HepG2 (cell line): Measurements from ENCODE around the gene LRRC4. TPM values are rescaled to one million over a fixed set of nuclear protein-coding genes. Genes with fewer than 3 reads are reported as not detected.

Source experiments
- ATAC-seq: fragments of 200-7000 bp; cut with Tn5 transposase; 3 replicates; pipeline ENCODE4 v1.9.1; 2020; ENCODE audit warnings: mild to moderate bottlenecking, moderate library complexity
- BruUV-seq: library from RNA; stranded (reverse); fragments of 400-500 nt; replicated peaks from 2 replicates; lab custom pipeline; 2021; lab: Mats Ljungman, UMichigan
- CTCF ChIA-PET: fragments of 300-600 bp; formaldehyde crosslinking; extraction: SDS; loops from one replicate; lab custom pipeline; 2021; ENCODE audit warnings: low total read pairs, inconsistent platforms, low intra/inter-chr PET ratio; lab: Yijun Ruan, JAX
- POLR2A ChIA-PET: fragments of 350-600 bp; sonication (Branson Sonifier 250); formaldehyde crosslinking; loops from one replicate; lab custom pipeline; 2020; ENCODE audit warnings: antibody characterized with exemption, inconsistent platforms; lab: Yijun Ruan, JAX
- DNase-seq: peaks from one replicate; pipeline ENCODE4 v3.0.0-alpha.2; 2015; ENCODE audit warnings: low spot score
- FAIRE-seq: peaks from 3 replicates; lab custom pipeline; 2011; peaks lifted over from hg19 to GRCh38; lab: Jason Lieb, UNC
- H2AFZ ChIP-seq: one replicate; pipeline ENCODE4 v1.6.1; 2011; ENCODE audit warnings: low read length, inconsistent platforms
- H3K27ac ChIP-seq: fragments of 300-600 bp; 3 replicates; pipeline ENCODE4 v1.8.0; 2011; ENCODE audit warnings: mixed run types, mild to moderate bottlenecking, mixed read lengths, low read length, inconsistent platforms; ENCODE audit not compliant: insufficient read depth; ENCODE audit errors: extremely low read length
- H3K27me3 ChIP-seq, 2 experiments: fragments of 200-600 bp in 1 of 2; 2 replicates in 1 of 2; 3 replicates in 1 of 2; pipeline versions ENCODE4 v1.6.0 to v1.8.0; 2011; ENCODE audit warnings: low read length in 2 of 2, mild to moderate bottlenecking in 2 of 2, moderate library complexity in 2 of 2, inconsistent platforms in 1 of 2; ENCODE audit not compliant: insufficient read depth in 2 of 2, control insufficient read depth in 1 of 2
- H3K36me3 ChIP-seq, 2 experiments: fragments of 200-600 bp in 1 of 2; replicated peaks in 1 of 2; 2 replicates in 1 of 2; 3 replicates in 1 of 2; pipeline versions ENCODE4 v1.5.1 to v1.8.0; 2011; ENCODE audit warnings: low read length in 2 of 2, inconsistent platforms in 1 of 2; ENCODE audit not compliant: insufficient read depth in 2 of 2, control insufficient read depth in 1 of 2
- H3K4me1 ChIP-seq: 2 replicates; pipeline ENCODE4 v1.5.1; 2012; ENCODE audit warnings: low read length, inconsistent platforms; ENCODE audit not compliant: insufficient read depth
- H3K4me2 ChIP-seq: 2 replicates; pipeline ENCODE4 v1.6.0; 2011; ENCODE audit warnings: low read depth, low read length, inconsistent platforms
- H3K4me3 ChIP-seq, 3 experiments: fragments of 200-600 bp in 1 of 3; sonication (generic), shearing (Covaris generic) in 1 of 3; replicated peaks in 1 of 3; 2 replicates each; pipeline ENCODE4 v1.5.1; 2011 to 2016; ENCODE audit warnings: low read length in 3 of 3, inconsistent platforms in 2 of 3, low read depth in 2 of 3, mild to moderate bottlenecking in 2 of 3, control low read depth in 1 of 3, mixed read lengths in 1 of 3; ENCODE audit not compliant: insufficient read depth in 1 of 3
- H3K79me2 ChIP-seq: one replicate; pipeline ENCODE4 v1.6.1; 2011; ENCODE audit warnings: low read length, inconsistent platforms; ENCODE audit not compliant: insufficient read depth
- H3K9ac ChIP-seq: 2 replicates; pipeline ENCODE4 v1.6.0; 2011; ENCODE audit warnings: mild to moderate bottlenecking, low read depth, low read length, inconsistent platforms; ENCODE audit not compliant: insufficient read depth
- H3K9me3 ChIP-seq: 2 replicates; pipeline ENCODE4 v1.5.1; 2012; ENCODE audit warnings: mild to moderate bottlenecking, low read length
- H4K20me1 ChIP-seq: 2 replicates; pipeline ENCODE4 v1.6.0; 2011; ENCODE audit warnings: inconsistent platforms, mild to moderate bottlenecking, low read length, moderate library complexity; ENCODE audit not compliant: insufficient read depth
- NBN ChIP-seq: fragments of 450-650 bp; conservative IDR thresholded peaks from 2 replicates; pipeline ENCODE4 v1.6.1; 2017
- STAG1 ChIP-seq: sonication (generic); formaldehyde crosslinking; IDR thresholded peaks from 2 replicates; pipeline ENCODE4 v1.4.0; 2020; ENCODE audit warnings: missing genetic modification reagents
- TARDBP ChIP-seq: sonication (generic); formaldehyde crosslinking; IDR thresholded peaks from 2 replicates; pipeline ENCODE4 v1.8.0; 2022; ENCODE audit warnings: mild to moderate bottlenecking, missing genetic modification reagents
- ZNF34 ChIP-seq: sonication (generic); formaldehyde crosslinking; IDR thresholded peaks from 2 replicates; pipeline ENCODE4 v1.4.0; 2020; ENCODE audit warnings: mild to moderate bottlenecking, missing genetic modification reagents, borderline replicate concordance
- WGBS: methylation state at CpG from one replicate; pipeline ENCODE4 v1.1.6; 2017; ENCODE audit warnings: low lambda C conversion rate; 5-methylcytosine and 5-hydroxymethylcytosine counted together
- in situ Hi-C: cut with HindIII; loops from 2 replicates; pipeline ENCODE4 v1.10.0; 2017; ENCODE audit warnings: low pct_unique_long_range_greater_than_20kb; ENCODE audit not compliant: extremely low pct_ligation_motif_present
- intact Hi-C: fragments of 100-400 bp; cut with micrococcal nuclease; formaldehyde crosslinking; loops from one replicate; pipeline ENCODE4 v1.10.0; 2022; ENCODE audit not compliant: unreplicated experiment
- polyA plus RNA-seq, 8 experiments: library from polyadenylated mRNA; depleted of rRNA in 3 of 8; stranded (reverse) in 7 of 8; unstranded in 1 of 8; fragments of >200 nt; fragmentation: Illumina TruSeq in 4 of 8; extraction: Trizol in 4 of 8; gene quantifications; 2 replicates each; pipeline versions ENCODE4 v1.2.1 to v1.2.3, GENCODE V29; 2011 to 2016; ENCODE audit warnings: low read depth in 4 of 8, missing spikeins in 1 of 8, mixed read lengths in 1 of 8; ENCODE audit not compliant: insufficient read depth in 1 of 8
- total RNA-seq, 5 experiments: library from RNA; depleted of rRNA; stranded (reverse); fragments of >200 nt; fragmentation: Illumina TruSeq; extraction: Trizol; gene quantifications; 2 replicates each; pipeline ENCODE4 v1.2.3, GENCODE V29; 2016; ENCODE audit warnings: low read depth in 1 of 5
- TF ChIP-seq, protein P1 (sequence below): sonication (generic); formaldehyde crosslinking; IDR thresholded peaks from 2 replicates; pipeline ENCODE4 v1.4.0; 2020; ENCODE audit warnings: missing genetic modification reagents
- TF ChIP-seq, protein P2 (sequence below): sonication (generic); formaldehyde crosslinking; IDR thresholded peaks from 2 replicates; pipeline ENCODE4 v1.5.0; 2020; ENCODE audit warnings: mild to moderate bottlenecking, missing genetic modification reagents, moderate library complexity

Gene LRRC4
- total and polyA plus RNA-seq, 2 of the 13 experiments (the other 11 are each of a cell fraction or from before 2014, with no cell fraction given), result not detected

DNA sequence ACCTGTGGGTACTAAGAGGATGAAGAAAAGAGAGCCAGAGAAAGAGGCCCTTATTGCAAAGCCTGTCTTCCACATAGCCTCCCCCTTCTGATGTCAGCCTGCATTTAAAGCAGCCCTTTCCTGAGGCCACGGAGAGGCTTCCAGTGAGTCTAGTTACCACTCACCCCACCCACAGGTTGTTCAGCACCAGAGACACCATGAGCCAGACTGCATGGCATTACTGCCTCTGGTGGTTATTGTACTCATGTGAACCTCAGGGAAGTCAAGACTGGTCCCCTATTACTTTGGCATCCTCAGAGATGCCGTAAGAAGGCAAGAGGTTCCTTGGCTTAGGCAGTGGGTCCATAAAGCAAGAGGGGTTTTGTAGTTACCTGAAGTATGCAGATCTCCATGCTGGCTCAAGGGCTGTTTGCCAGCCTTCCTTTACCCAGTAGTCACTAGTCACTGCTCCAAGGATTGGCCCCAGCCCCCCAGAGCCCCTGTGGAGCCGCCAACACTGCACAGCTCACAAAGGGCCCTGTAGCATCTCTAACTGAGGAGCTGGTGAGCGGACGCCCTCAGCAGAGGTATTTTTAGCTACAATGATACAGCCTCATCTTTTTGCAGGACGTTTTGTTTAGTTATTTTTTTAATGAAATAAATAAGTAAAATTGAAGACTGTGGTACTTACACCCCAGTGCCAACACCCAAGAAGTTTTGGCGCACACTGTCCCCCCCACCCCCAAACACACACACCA, 20.7 kb downstream of the LRRC4 start:
- ChIA-PET POLR2A (no interaction called here), CTCF (no interaction called here)
- peak; percentile 36 for TF ChIP-seq STAG1
- no peak for TF ChIP-seq NBN
- TF ChIP-seq ZNF34 (CRISPR knock-in tag), result no peak
- no peak for TF ChIP-seq TARDBP (CRISPR knock-in tag)
- TF ChIP-seq, protein P1, sequence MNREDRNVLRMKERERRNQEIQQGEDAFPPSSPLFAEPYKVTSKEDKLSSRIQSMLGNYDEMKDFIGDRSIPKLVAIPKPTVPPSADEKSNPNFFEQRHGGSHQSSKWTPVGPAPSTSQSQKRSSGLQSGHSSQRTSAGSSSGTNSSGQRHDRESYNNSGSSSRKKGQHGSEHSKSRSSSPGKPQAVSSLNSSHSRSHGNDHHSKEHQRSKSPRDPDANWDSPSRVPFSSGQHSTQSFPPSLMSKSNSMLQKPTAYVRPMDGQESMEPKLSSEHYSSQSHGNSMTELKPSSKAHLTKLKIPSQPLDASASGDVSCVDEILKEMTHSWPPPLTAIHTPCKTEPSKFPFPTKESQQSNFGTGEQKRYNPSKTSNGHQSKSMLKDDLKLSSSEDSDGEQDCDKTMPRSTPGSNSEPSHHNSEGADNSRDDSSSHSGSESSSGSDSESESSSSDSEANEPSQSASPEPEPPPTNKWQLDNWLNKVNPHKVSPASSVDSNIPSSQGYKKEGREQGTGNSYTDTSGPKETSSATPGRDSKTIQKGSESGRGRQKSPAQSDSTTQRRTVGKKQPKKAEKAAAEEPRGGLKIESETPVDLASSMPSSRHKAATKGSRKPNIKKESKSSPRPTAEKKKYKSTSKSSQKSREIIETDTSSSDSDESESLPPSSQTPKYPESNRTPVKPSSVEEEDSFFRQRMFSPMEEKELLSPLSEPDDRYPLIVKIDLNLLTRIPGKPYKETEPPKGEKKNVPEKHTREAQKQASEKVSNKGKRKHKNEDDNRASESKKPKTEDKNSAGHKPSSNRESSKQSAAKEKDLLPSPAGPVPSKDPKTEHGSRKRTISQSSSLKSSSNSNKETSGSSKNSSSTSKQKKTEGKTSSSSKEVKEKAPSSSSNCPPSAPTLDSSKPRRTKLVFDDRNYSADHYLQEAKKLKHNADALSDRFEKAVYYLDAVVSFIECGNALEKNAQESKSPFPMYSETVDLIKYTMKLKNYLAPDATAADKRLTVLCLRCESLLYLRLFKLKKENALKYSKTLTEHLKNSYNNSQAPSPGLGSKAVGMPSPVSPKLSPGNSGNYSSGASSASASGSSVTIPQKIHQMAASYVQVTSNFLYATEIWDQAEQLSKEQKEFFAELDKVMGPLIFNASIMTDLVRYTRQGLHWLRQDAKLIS (CRISPR knock-in tag), result no peak
- TF ChIP-seq, protein P2, sequence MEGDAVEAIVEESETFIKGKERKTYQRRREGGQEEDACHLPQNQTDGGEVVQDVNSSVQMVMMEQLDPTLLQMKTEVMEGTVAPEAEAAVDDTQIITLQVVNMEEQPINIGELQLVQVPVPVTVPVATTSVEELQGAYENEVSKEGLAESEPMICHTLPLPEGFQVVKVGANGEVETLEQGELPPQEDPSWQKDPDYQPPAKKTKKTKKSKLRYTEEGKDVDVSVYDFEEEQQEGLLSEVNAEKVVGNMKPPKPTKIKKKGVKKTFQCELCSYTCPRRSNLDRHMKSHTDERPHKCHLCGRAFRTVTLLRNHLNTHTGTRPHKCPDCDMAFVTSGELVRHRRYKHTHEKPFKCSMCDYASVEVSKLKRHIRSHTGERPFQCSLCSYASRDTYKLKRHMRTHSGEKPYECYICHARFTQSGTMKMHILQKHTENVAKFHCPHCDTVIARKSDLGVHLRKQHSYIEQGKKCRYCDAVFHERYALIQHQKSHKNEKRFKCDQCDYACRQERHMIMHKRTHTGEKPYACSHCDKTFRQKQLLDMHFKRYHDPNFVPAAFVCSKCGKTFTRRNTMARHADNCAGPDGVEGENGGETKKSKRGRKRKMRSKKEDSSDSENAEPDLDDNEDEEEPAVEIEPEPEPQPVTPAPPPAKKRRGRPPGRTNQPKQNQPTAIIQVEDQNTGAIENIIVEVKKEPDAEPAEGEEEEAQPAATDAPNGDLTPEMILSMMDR (CRISPR knock-in tag), result peak; percentile 14; the same call in 1 of the 2 replicates
- peaks cover 4% of the 10 kb centered on the region; the same call in 1 of the 2 replicates for H4K20me1 ChIP-seq
- H3K9ac ChIP-seq, result no peak overlapping the region
- 92% methylated on average over 7 of the region's 7 CpGs for WGBS
- H3K27ac ChIP-seq, result no peak overlapping the region
- H3K27me3 ChIP-seq, result no peaks in the 10 kb centered on the region
- H2AFZ ChIP-seq, result no peak overlapping the region
- in situ Hi-C loops, result no loop called here
- no peaks in the 10 kb centered on the region for H3K79me2 ChIP-seq
- ATAC-seq (peak; percentile 37), DNase-seq (no peak), FAIRE-seq (no peak)
- no TSS peak for BruUV-seq
- H3K4me2 ChIP-seq, result no peak overlapping the region
- peaks cover 21% of the 10 kb centered on the region for H3K4me1 ChIP-seq
- H3K9me3 ChIP-seq, result no peaks in the 10 kb centered on the region
- H3K36me3 ChIP-seq, result peaks cover 16 to 40% of the 10 kb centered on the region in 2 experiments; a peak in 4 of 5 replicates
- H3K4me3 ChIP-seq, result no peak overlapping the region
- intact Hi-C loops, result no loop called here
